ENCODE measurements around the gene AKT2.

The AKT2 gene

GRCh38 chr19:40252395-40252794 is 32.8 kb downstream of the AKT2 start:
- no peak for DNase-seq

- no peak for DNase-seq
Measured at GRCh38 chr19:40251991-40252390, 33.2 kb downstream of the AKT2 start.

DNA sequence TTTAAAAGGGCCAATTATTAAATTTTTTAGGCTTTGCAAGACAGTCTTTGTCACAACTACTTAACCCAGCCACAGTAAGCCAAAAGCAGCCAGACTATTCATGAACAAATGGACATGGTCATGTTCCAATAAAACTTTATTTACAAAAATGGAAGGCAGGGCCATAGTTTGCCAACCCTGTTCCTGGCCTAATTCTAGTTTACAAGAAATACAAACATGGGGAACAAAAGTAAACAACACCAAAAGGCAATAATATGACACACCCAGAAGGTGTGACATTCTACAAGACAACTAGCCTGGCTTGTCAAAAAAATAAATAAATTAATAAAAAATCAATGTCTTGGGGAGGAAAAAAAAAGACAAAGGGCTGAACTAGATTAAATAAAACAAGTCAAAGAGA is 33.9 kb downstream of the AKT2 start:
- no peak for DNase-seq

DNA sequence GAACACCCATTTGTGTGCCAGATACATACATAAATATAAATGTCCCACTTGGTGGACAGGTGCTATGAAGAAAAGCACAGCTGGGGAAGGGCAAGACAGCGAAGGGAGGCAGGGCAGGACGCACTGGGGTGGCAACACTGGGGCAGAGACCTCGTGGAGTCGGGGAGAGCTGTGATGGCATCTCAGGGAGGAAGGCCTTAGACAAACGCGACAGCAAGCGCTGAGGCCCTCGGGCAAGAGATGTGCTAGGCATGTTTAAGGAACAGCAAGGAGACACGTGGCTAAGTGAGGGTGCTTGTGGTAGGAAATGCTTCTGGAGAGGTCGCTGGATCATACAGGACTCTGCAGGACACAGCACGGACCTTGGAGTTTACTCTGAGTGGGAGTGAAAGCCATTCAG is 35.4 kb downstream of the AKT2 start:
- no peak for DNase-seq

GRCh38 chr19:40249201-40249600 is 35.9 kb downstream of the AKT2 start:
- DNase-seq, result no peak

GRCh38 chr19:40247735-40248262 is 37.3 kb downstream of the AKT2 start:
- DNase-seq, result no peak

DNA sequence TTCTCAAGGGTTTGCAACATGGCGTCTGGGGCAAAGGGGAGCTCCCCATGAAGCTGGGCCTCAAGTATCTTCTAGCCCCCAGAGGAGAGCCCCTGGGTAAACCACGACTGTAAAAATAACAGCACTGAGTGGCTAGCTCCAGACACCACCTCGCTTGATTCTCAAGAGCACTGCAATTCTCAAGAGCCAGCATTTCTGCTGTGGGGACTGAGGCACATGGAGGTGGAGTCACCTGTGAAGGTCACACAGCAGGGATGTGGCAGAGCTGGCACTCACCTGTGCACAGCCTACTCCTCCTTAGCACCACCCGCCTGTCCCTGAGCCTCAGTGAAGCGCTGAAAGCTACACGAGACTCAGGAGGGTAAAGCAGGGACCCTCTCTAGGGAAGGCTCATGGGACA is 38.0 kb downstream of the AKT2 start:
- DNase-seq, result no peak

- DNase-seq, result no peak
Measured at GRCh38 chr19:40246292-40247073, 38.7 kb downstream of the AKT2 start.

GRCh38 chr19:40245506-40246128 is 39.5 kb downstream of the AKT2 start:
- DNase-seq, result peak; percentile 15 to 46 (median 24)

GRCh38 chr19:40244579-40245317 is 40.4 kb downstream of the AKT2 start:
- no peak for DNase-seq

- DNase-seq, result no peak
Measured at GRCh38 chr19:40243181-40243580, 42.0 kb downstream of the AKT2 start.

DNA sequence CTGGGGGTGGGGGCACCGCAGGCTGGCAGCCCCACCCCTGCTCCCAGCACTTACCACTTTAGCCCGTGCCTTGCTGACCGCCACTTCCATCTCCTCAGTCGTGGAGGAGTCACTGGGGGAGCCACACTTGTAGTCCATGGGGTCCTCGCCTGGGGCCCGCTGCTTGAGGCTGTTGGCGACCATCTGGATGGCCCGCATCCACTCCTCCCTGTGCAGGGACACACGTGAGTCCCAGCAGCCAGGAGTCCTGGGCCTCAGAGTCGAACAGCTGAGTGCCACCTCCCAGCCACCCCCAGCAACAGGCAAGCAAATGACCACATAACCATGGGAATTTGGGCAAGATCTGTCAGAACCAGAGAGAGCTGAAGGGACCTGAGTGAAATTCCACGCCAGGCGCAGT is 42.7 kb downstream of the AKT2 start:
- no peak for DNase-seq

- no peak for DNase-seq
Measured at GRCh38 chr19:40241809-40242384, 43.2 kb downstream of the AKT2 start.

DNA sequence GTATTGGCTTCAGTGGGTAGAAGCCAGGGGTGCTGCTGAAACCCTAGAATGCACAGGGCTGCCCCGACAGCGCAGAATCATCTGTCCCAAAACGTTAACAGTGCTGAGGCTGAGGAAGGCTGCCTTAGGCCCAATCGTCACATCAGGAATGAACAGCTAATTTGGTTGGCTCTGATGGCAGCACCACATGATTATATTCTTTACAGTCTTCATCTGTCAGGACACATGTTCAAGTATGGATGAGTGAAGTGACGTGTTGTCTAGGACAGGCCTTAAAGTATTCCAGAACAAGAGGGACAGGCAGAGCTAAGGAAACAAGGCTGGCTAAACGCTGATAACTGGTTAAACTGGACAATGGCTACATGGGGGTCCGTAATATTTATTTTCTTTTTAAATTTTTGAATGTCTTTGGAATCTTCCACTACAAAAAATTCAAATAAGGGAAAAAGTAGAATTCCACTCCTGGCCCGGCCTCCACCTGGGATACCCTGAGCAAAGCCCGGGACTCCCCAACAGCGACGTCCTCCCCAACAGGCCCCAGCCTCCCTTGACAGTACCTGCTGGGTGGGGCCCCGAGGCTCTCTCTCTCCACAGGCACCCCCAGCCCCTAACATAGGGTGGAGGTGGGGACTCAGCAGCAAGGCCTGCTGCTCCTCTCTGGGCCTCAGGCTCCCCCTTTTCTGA is 43.9 kb downstream of the AKT2 start:
- DNase-seq, result no peak

- no peak for DNase-seq
Measured at GRCh38 chr19:40240332-40240731, 44.8 kb downstream of the AKT2 start.

DNA sequence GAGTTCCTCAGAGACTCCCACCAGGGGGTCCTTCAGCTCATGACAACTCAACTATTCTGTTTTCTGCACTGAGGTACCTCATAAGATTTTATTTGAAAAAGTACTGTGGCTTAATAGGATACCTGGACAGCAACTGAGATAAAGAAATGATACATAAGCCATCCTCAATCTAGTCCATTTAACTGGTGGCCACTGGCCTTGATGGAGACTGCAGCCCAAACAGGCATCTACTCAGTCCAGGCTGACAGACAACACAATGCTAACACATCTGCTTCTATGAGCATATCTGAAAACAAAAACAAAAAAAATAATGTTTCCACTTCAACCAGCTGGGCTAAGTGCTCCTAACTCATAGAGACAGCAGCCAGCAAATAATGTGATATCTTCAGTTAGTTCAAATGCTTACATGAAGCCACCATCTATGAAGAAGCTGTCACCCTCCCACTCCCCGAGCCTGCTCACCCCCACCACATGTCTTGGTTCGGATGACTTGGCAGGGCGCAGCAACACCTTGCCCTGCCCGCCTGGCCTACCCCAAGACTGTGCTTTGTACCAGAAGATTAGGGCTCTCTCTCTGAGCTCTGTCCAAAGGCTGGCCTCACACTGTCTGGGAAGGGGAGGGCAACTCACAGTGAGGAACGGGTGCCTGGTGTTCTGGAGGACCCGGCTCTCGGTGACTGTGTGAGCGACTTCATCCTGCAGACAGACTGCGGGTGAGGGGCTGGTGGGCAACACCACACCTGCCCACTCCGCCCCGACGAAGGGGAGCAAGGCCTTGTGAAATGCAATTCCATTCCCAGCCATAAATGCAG is 45.5 kb downstream of the AKT2 start:
- no peak for DNase-seq

GRCh38 chr19:40238775-40239174 is 46.4 kb downstream of the AKT2 start:
- DNase-seq, result no peak

GRCh38 chr19:40237791-40238190 is 47.4 kb downstream of the AKT2 start:
- DNase-seq, result no peak

GRCh38 chr19:40236366-40236765 is 48.8 kb downstream of the AKT2 start:
- DNase-seq, result no peak

DNA sequence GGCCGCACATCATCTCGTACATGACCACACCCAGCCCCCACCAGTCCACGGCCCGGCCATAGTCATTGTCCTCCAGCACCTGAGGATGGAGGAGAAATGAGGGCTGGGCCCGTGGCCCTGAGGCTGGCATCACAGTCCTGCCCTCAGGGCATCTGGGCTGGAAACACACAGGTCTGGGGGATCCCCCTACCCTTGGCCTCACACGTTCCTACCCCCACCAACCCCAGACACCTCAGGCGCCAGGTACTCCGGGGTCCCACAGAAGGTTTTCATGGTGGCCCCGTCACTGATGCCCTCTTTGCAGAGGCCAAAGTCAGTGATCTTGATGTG is 49.2 kb downstream of the AKT2 start:
- no peak for DNase-seq

- no peak for DNase-seq
Measured at GRCh38 chr19:40235238-40236025, 49.7 kb downstream of the AKT2 start.
